HepG2 (cell line): Measurements from ENCODE around the gene CEACAM16. TPM values are rescaled to one million over a fixed set of nuclear protein-coding genes. Genes with fewer than 3 reads are reported as not detected.

Experiments
- ATAC-seq: fragments of 200-7000 bp; cut with Tn5 transposase; 3 replicates; pipeline ENCODE4 v1.9.1; 2020; ENCODE audit warnings: mild to moderate bottlenecking, moderate library complexity
- Bru-seq: library from RNA; stranded (reverse); fragments of 400-500 nt; gene quantifications from one replicate; lab custom pipeline; 2021; lab: Mats Ljungman, UMichigan
- BruChase-seq, 2 experiments: library from RNA; stranded (reverse); fragments of 400-500 nt; gene quantifications; one replicate each; lab custom pipeline; 2021; lab: Mats Ljungman, UMichigan
- BruUV-seq: library from RNA; stranded (reverse); fragments of 400-500 nt; replicated peaks from 2 replicates; lab custom pipeline; 2021; lab: Mats Ljungman, UMichigan
- CTCF ChIA-PET: fragments of 300-600 bp; formaldehyde crosslinking; extraction: SDS; loops from one replicate; lab custom pipeline; 2021; ENCODE audit warnings: low total read pairs, inconsistent platforms, low intra/inter-chr PET ratio; lab: Yijun Ruan, JAX
- POLR2A ChIA-PET: fragments of 350-600 bp; sonication (Branson Sonifier 250); formaldehyde crosslinking; loops from one replicate; lab custom pipeline; 2020; ENCODE audit warnings: antibody characterized with exemption, inconsistent platforms; lab: Yijun Ruan, JAX
- DNase-seq: peaks from one replicate; pipeline ENCODE4 v3.0.0-alpha.2; 2015; ENCODE audit warnings: low spot score
- FAIRE-seq: peaks from 3 replicates; lab custom pipeline; 2011; peaks lifted over from hg19 to GRCh38; lab: Jason Lieb, UNC
- H2AFZ ChIP-seq: one replicate; pipeline ENCODE4 v1.6.1; 2011; ENCODE audit warnings: low read length, inconsistent platforms
- H3K27ac ChIP-seq: fragments of 300-600 bp; 3 replicates; pipeline ENCODE4 v1.8.0; 2011; ENCODE audit warnings: mixed run types, mild to moderate bottlenecking, mixed read lengths, low read length, inconsistent platforms; ENCODE audit not compliant: insufficient read depth; ENCODE audit errors: extremely low read length
- H3K27me3 ChIP-seq, 2 experiments: fragments of 200-600 bp in 1 of 2; 2 replicates in 1 of 2; 3 replicates in 1 of 2; pipeline versions ENCODE4 v1.6.0 to v1.8.0; 2011; ENCODE audit warnings: low read length in 2 of 2, mild to moderate bottlenecking in 2 of 2, moderate library complexity in 2 of 2, inconsistent platforms in 1 of 2; ENCODE audit not compliant: insufficient read depth in 2 of 2, control insufficient read depth in 1 of 2
- H3K36me3 ChIP-seq, 2 experiments: fragments of 200-600 bp in 1 of 2; replicated peaks in 1 of 2; 2 replicates in 1 of 2; 3 replicates in 1 of 2; pipeline versions ENCODE4 v1.5.1 to v1.8.0; 2011; ENCODE audit warnings: low read length in 2 of 2, inconsistent platforms in 1 of 2; ENCODE audit not compliant: insufficient read depth in 2 of 2, control insufficient read depth in 1 of 2
- H3K4me1 ChIP-seq: 2 replicates; pipeline ENCODE4 v1.5.1; 2012; ENCODE audit warnings: low read length, inconsistent platforms; ENCODE audit not compliant: insufficient read depth
- H3K4me2 ChIP-seq: 2 replicates; pipeline ENCODE4 v1.6.0; 2011; ENCODE audit warnings: low read depth, low read length, inconsistent platforms
- H3K4me3 ChIP-seq, 3 experiments: fragments of 200-600 bp in 1 of 3; sonication (generic), shearing (Covaris generic) in 1 of 3; replicated peaks in 1 of 3; 2 replicates each; pipeline ENCODE4 v1.5.1; 2011 to 2016; ENCODE audit warnings: low read length in 3 of 3, inconsistent platforms in 2 of 3, low read depth in 2 of 3, mild to moderate bottlenecking in 2 of 3, control low read depth in 1 of 3, mixed read lengths in 1 of 3; ENCODE audit not compliant: insufficient read depth in 1 of 3
- H3K79me2 ChIP-seq: one replicate; pipeline ENCODE4 v1.6.1; 2011; ENCODE audit warnings: low read length, inconsistent platforms; ENCODE audit not compliant: insufficient read depth
- H3K9ac ChIP-seq: 2 replicates; pipeline ENCODE4 v1.6.0; 2011; ENCODE audit warnings: mild to moderate bottlenecking, low read depth, low read length, inconsistent platforms; ENCODE audit not compliant: insufficient read depth
- H3K9me3 ChIP-seq: 2 replicates; pipeline ENCODE4 v1.5.1; 2012; ENCODE audit warnings: mild to moderate bottlenecking, low read length
- H4K20me1 ChIP-seq: 2 replicates; pipeline ENCODE4 v1.6.0; 2011; ENCODE audit warnings: inconsistent platforms, mild to moderate bottlenecking, low read length, moderate library complexity; ENCODE audit not compliant: insufficient read depth
- KDM3A ChIP-seq: IDR thresholded peaks from 2 replicates; pipeline ENCODE4 v1.6.1; 2018; ENCODE audit warnings: low read depth, missing compliant biosample characterization
- ZKSCAN5 ChIP-seq: sonication (generic); formaldehyde crosslinking; IDR thresholded peaks from 2 replicates; pipeline ENCODE4 v1.5.1; 2020; ENCODE audit warnings: mild to moderate bottlenecking, missing genetic modification reagents
- ZNF121 ChIP-seq: sonication (generic); formaldehyde crosslinking; IDR thresholded peaks from 2 replicates; pipeline ENCODE4 v1.5.0; 2020; ENCODE audit warnings: mild to moderate bottlenecking, missing genetic modification reagents
- ZNF276 ChIP-seq: sonication (generic); formaldehyde crosslinking; IDR thresholded peaks from 2 replicates; pipeline ENCODE4 v1.4.0; 2020; ENCODE audit warnings: mild to moderate bottlenecking, low read depth, missing genetic modification reagents
- ZNF652 ChIP-seq: IDR thresholded peaks from 2 replicates; pipeline ENCODE4 v1.6.1; 2016; ENCODE audit warnings: low read depth, borderline replicate concordance
- WGBS: methylation state at CpG from one replicate; pipeline ENCODE4 v1.1.6; 2017; ENCODE audit warnings: low lambda C conversion rate; 5-methylcytosine and 5-hydroxymethylcytosine counted together
- in situ Hi-C: cut with HindIII; loops from 2 replicates; pipeline ENCODE4 v1.10.0; 2017; ENCODE audit warnings: low pct_unique_long_range_greater_than_20kb; ENCODE audit not compliant: extremely low pct_ligation_motif_present
- intact Hi-C: fragments of 100-400 bp; cut with micrococcal nuclease; formaldehyde crosslinking; loops from one replicate; pipeline ENCODE4 v1.10.0; 2022; ENCODE audit not compliant: unreplicated experiment
- long read RNA-seq, 2 experiments: library from RNA in 1 of 2; library from polyadenylated mRNA in 1 of 2; stranded (forward) in 1 of 2; unstranded in 1 of 2; transcript quantifications; one replicate each; pipeline ENCODE4 v2.0.0, GENCODE V29; 2019 to 2022
- polyA minus RNA-seq, 3 experiments: library from RNA; depleted of rRNA, polyadenylated mRNA; stranded (reverse); fragments of >200 nt; gene quantifications; 2 replicates each; pipeline ENCODE4 v1.2.3, GENCODE V29; 2011; ENCODE audit warnings: low replicate concordance in 1 of 3
- polyA plus RNA-seq, 8 experiments: library from polyadenylated mRNA; depleted of rRNA in 3 of 8; stranded (reverse) in 7 of 8; unstranded in 1 of 8; fragments of >200 nt; fragmentation: Illumina TruSeq in 4 of 8; extraction: Trizol in 4 of 8; gene quantifications; 2 replicates each; pipeline versions ENCODE4 v1.2.1 to v1.2.3, GENCODE V29; 2011 to 2016; ENCODE audit warnings: low read depth in 4 of 8, missing spikeins in 1 of 8, mixed read lengths in 1 of 8; ENCODE audit not compliant: insufficient read depth in 1 of 8
- total RNA-seq, 5 experiments: library from RNA; depleted of rRNA; stranded (reverse); fragments of >200 nt; fragmentation: Illumina TruSeq; extraction: Trizol; gene quantifications; 2 replicates each; pipeline ENCODE4 v1.2.3, GENCODE V29; 2016; ENCODE audit warnings: low read depth in 1 of 5

CEACAM16 gene
- total RNA-seq (2016; rRNA removed; fragmentation: Illumina TruSeq; extraction: Trizol) (not detected in 2 replicates), polyA plus RNA-seq (2011; rRNA removed) (not detected in 2 replicates), polyA minus RNA-seq (2011; rRNA and poly(A)+ RNA removed; ENCODE audit: low replicate concordance) (not detected in 2 replicates), Bru-seq, nascent RNA (not detected), BruChase-seq, experiment 1, labeled RNA remaining after a 6-hour chase (percentile 21 among the genes with signal in this experiment), BruChase-seq, experiment 2, labeled RNA remaining after a 2-hour chase (percentile 15 among the genes with signal in this experiment)
- not detected in 2 replicates for total RNA-seq (2016; cell fraction: cytosol; rRNA removed; fragmentation: Illumina TruSeq; extraction: Trizol; ENCODE audit: low read depth)
- not detected in 2 replicates for total RNA-seq (2016; cell fraction: insoluble cytoplasmic fraction; rRNA removed; fragmentation: Illumina TruSeq; extraction: Trizol)
- total RNA-seq (2016; cell fraction: membrane; rRNA removed; fragmentation: Illumina TruSeq; extraction: Trizol): not detected in 2 replicates
- total RNA-seq (2016; cell fraction: nucleus; rRNA removed; fragmentation: Illumina TruSeq; extraction: Trizol): not detected in 2 replicates
- not detected in 2 replicates for polyA plus RNA-seq (2011; cell fraction: cytosol; rRNA removed)
- polyA plus RNA-seq (2011; cell fraction: nucleus; rRNA removed): not detected in 2 replicates
- not detected in 2 replicates for polyA plus RNA-seq (2012)
- not detected in 2 replicates for polyA plus RNA-seq (2016; cell fraction: cytosol; fragmentation: Illumina TruSeq; extraction: Trizol; ENCODE audit: low read depth)
- not detected in 2 replicates for polyA plus RNA-seq (2016; cell fraction: insoluble cytoplasmic fraction; fragmentation: Illumina TruSeq; extraction: Trizol; ENCODE audit: low read depth)
- polyA plus RNA-seq (2016; cell fraction: membrane; fragmentation: Illumina TruSeq; extraction: Trizol; ENCODE audit: low read depth): not detected in 2 replicates
- polyA plus RNA-seq (2016; cell fraction: nucleus; fragmentation: Illumina TruSeq; extraction: Trizol; ENCODE audit: insufficient read depth, low read depth): not detected in 2 replicates
- not detected in 2 replicates for polyA minus RNA-seq (2011; cell fraction: cytosol; rRNA and poly(A)+ RNA removed)
- polyA minus RNA-seq (2011; cell fraction: nucleus; rRNA and poly(A)+ RNA removed): not detected in 2 replicates
- long read RNA-seq, experiment 1: 0 reads
- long read RNA-seq, experiment 2: 0 reads

- Histone ChIP-seq H4K20me1 (no peaks in the 10 kb centered on the region), H3K27ac (no peak within 1 kb of the TSS), H3K4me2 (no peak within 1 kb of the TSS), H3K79me2 (no peaks in the 10 kb centered on the region), H3K4me1 (peaks cover 83% of the 10 kb centered on the region), H3K9me3 (no peaks in the 10 kb centered on the region), H3K9ac (no peak within 1 kb of the TSS), H3K4me3 (no peak within 1 kb of the TSS), H3K36me3 (no peaks in the 10 kb centered on the region), H3K27me3 (no peaks in the 10 kb centered on the region), H2AFZ (no peak within 1 kb of the TSS)
- ChIA-PET POLR2A (no interaction called here), CTCF (no interaction called here)
- no peak for TF ChIP-seq KDM3A (CRISPR knock-in tag)
- no peak for TF ChIP-seq ZNF652
- TF ChIP-seq ZNF121 (CRISPR knock-in tag): peak; percentile 48; the same call in 1 of the 2 replicates
- TF ChIP-seq ZKSCAN5: no peak
- no peak for TF ChIP-seq ZNF276 (CRISPR knock-in tag)
- intact Hi-C loops: no loop called here
- ATAC-seq (no peak), FAIRE-seq (no peak), DNase-seq (no peak)
- no TSS peak for BruUV-seq
- WGBS: 70% methylated on average over 10 of the region's 13 CpGs
- in situ Hi-C loops: no loop called here
Measured at GRCh38 chr19:44698492-44699201, at the start of gene CEACAM16. CEACAM16 (plus strand) TSS chr19:44699151; CDS start chr19:44701457, 2,306 bp downstream.
